Trophoblast cell (in vitro differentiated cells and primary cell): ENCODE results near the gene ARHGAP4.
A peak's percentile ranks its signal among the peaks of the same experiment; 100 is the strongest.

Source experiments
- DNase-seq, 2 donors: peaks; one replicate each; pipeline ENCODE4 v3.0.0-alpha.2; 2016
- H2AFZ ChIP-seq: 2 replicates; pipeline ENCODE4 v1.6.1; 2013; ENCODE audit warnings: low read length, moderate library complexity, mild to moderate bottlenecking; ENCODE audit not compliant: insufficient read depth, poor library complexity
- H2AK5ac ChIP-seq: 2 replicates; pipeline ENCODE4 v1.6.1; 2013; ENCODE audit warnings: mild to moderate bottlenecking, low read length
- H2BK120ac ChIP-seq: 2 replicates; pipeline ENCODE4 v1.6.1; 2013; ENCODE audit warnings: low read length, mild to moderate bottlenecking, moderate library complexity; ENCODE audit not compliant: insufficient read depth, poor library complexity
- H2BK12ac ChIP-seq: 2 replicates; pipeline ENCODE4 v1.6.1; 2013; ENCODE audit warnings: mild to moderate bottlenecking, low read length, moderate library complexity
- H2BK5ac ChIP-seq: 2 replicates; pipeline ENCODE4 v1.6.1; 2013; ENCODE audit warnings: low read length, low read depth, moderate library complexity, mild to moderate bottlenecking; ENCODE audit not compliant: poor library complexity
- H3K14ac ChIP-seq: 2 replicates; pipeline ENCODE4 v1.6.1; 2013; ENCODE audit warnings: mild to moderate bottlenecking, low read length
- H3K18ac ChIP-seq: 2 replicates; pipeline ENCODE4 v1.6.1; 2013; ENCODE audit warnings: mild to moderate bottlenecking, low read length
- H3K23ac ChIP-seq: 2 replicates; pipeline ENCODE4 v1.6.1; 2013; ENCODE audit warnings: low read length
- H3K27ac ChIP-seq: 2 replicates; pipeline ENCODE4 v1.5.1; 2013; ENCODE audit warnings: low read depth, mild to moderate bottlenecking, inconsistent platforms, low read length, moderate library complexity
- H3K27me3 ChIP-seq: 2 replicates; pipeline ENCODE4 v1.6.1; 2013; ENCODE audit warnings: inconsistent platforms, mild to moderate bottlenecking, low read length, moderate library complexity; ENCODE audit not compliant: insufficient read depth
- H3K36me3 ChIP-seq, 2 experiments: 1 replicate in 1 of 2; 2 replicates in 1 of 2; pipeline ENCODE4 v1.6.1; 2013; ENCODE audit warnings: low read length in 2 of 2, mild to moderate bottlenecking in 2 of 2, moderate library complexity in 1 of 2; ENCODE audit not compliant: insufficient read depth in 2 of 2, control insufficient read depth in 1 of 2
- H3K4ac ChIP-seq: 2 replicates; pipeline ENCODE4 v1.6.1; 2013; ENCODE audit warnings: low read depth, mild to moderate bottlenecking, low read length, moderate library complexity
- H3K4me1 ChIP-seq, 2 experiments: 1 replicate in 1 of 2; 2 replicates in 1 of 2; pipeline ENCODE4 v1.6.1; 2013; ENCODE audit warnings: low read length in 2 of 2, mild to moderate bottlenecking in 2 of 2, moderate library complexity in 1 of 2; ENCODE audit not compliant: insufficient read depth in 2 of 2, control insufficient read depth in 1 of 2
- H3K4me2 ChIP-seq: 2 replicates; pipeline ENCODE4 v1.6.1; 2013; ENCODE audit warnings: inconsistent platforms, mild to moderate bottlenecking, low read length, moderate library complexity
- H3K4me3 ChIP-seq: 2 replicates; pipeline ENCODE4 v1.5.1; 2013; ENCODE audit warnings: mild to moderate bottlenecking, low read depth, low read length, inconsistent platforms
- H3K79me1 ChIP-seq: one replicate; pipeline ENCODE4 v1.6.1; 2013; ENCODE audit warnings: low read length
- H3K79me2 ChIP-seq: 2 replicates; pipeline ENCODE4 v1.6.1; 2013; ENCODE audit warnings: low read length, mild to moderate bottlenecking; ENCODE audit not compliant: control insufficient read depth, insufficient read depth, poor library complexity
- H3K9ac ChIP-seq: 2 replicates; pipeline ENCODE4 v1.6.1; 2013; ENCODE audit warnings: mild to moderate bottlenecking, low read length
- H3K9me3 ChIP-seq: 2 replicates; pipeline ENCODE4 v1.6.1; 2013; ENCODE audit warnings: low read depth, mild to moderate bottlenecking, control low read depth, inconsistent platforms, low read length; ENCODE audit not compliant: insufficient read depth
- H4K12ac ChIP-seq: 2 replicates; pipeline ENCODE4 v1.6.1; 2013; ENCODE audit warnings: low read depth, mild to moderate bottlenecking, low read length, moderate library complexity
- H4K8ac ChIP-seq: 2 replicates; pipeline ENCODE4 v1.6.1; 2013; ENCODE audit warnings: low read depth, mild to moderate bottlenecking, low read length, moderate library complexity
- H4K91ac ChIP-seq: one replicate; pipeline ENCODE4 v1.6.1; 2013; ENCODE audit warnings: low read depth, mild to moderate bottlenecking, low read length, moderate library complexity
- WGBS: extraction: QIAGEN DNeasy Blood & Tissue Kit; methylation state at CpG from one replicate; pipeline ENCODE4 v1.1.7; 2013; ENCODE audit warnings: missing lambda C conversion rate; ENCODE audit not compliant: insufficient read length, insufficient coverage; ENCODE audit errors: extremely low coverage; 5-methylcytosine and 5-hydroxymethylcytosine counted together

The ARHGAP4 gene

DNA sequence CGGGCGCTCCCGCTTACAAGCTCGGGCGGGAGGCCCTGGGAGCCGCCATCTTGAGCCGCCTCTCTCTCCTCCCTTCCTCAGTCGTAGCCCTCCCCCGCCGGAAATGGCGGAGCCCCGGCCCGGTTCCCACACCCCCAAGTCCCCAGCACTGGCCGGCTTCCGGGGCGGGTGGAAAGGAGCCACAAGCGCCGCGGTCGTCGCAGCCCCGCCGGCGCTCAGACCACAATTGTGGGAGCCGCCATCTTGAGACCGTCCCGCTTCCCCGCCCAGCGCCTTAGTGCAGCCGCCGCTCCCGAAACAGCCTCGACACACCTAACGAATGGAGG lies 45.0 kb upstream of the ARHGAP4 start:
- Histone ChIP-seq H3K9ac (peak overlapping the region; percentile 99), H3K27ac (peak overlapping the region; percentile 99), H2AK5ac (peak overlapping the region; percentile 99), H3K14ac (peak overlapping the region; percentile 89), H3K18ac (peak overlapping the region; percentile 66), H3K27me3 (no peaks in the 10 kb centered on the region), H2AFZ (peak overlapping the region; percentile 87), H3K9me3 (no peaks in the 10 kb centered on the region), H2BK12ac (no peak overlapping the region), H2BK120ac (peak overlapping the region; percentile 77), H4K12ac (peak overlapping the region; percentile 91), H3K4ac (peak overlapping the region; percentile 92), H4K91ac (peak overlapping the region; percentile 96), H3K36me3 (peaks cover 10 to 20% of the 10 kb centered on the region in 2 experiments), H3K4me1 (peaks cover 7 to 14% of the 10 kb centered on the region in 2 experiments), H3K79me1 (peaks cover 21% of the 10 kb centered on the region), H2BK5ac (peak overlapping the region; percentile 99), H3K79me2 (peaks cover 50% of the 10 kb centered on the region), H4K8ac (peak overlapping the region; percentile 89), H3K23ac (no peak overlapping the region), H3K4me3 (peak overlapping the region; percentile 98), H3K4me2 (peak overlapping the region; percentile 81)
- no CpG with 5 or more reads among the region's 34 CpGs for WGBS
- DNase-seq: peak; percentile 69 to 90

DNA sequence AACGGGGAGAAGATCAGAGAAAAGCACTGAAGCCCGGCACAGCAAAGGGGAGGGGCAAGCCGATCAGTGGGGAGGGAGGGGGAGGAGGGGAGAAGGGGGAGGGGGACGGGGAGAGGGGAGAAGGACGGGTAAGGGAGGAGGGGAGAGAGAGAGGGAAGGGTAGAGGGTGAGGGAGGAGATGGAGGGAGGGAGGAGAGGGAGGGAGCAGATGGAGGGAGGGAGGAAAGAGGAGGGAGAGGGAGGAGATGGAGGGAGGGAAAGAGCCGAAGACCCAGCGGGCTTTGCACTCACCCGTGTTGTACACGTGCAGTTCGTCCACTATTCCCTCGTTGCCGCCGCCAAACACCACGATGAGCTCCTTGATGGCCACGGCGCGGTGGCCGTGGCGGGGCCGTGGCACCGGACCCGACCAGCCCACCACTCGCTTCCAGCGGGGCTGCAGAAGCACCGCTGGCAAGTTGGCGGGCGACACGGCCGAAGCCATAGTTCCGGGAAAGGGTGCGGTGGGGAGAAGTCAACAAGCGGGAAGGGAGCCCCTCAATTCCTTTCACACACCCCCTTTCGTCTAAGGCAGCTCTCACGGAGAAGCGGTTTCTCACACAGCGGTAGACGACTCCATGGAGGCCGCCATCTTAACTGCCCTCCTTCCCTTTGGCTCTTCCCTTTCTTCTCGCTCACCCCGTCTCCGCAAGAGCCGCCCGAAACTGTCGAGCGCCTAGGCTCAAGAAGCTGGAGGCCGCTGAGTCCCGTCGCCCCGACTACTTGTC lies 44.5 kb upstream of the ARHGAP4 start:
- H4K12ac ChIP-seq: peak overlapping the region; percentile 80
- peak overlapping the region; percentile 43 for H2AFZ ChIP-seq
- peak overlapping the region; percentile 57 for H2AK5ac ChIP-seq
- peak overlapping the region; percentile 98 for H3K4me3 ChIP-seq
- peak in 1 of 2 donors; percentile 19 for DNase-seq
- H3K79me1 ChIP-seq: peaks cover 21% of the 10 kb centered on the region
- H3K4ac ChIP-seq: peak overlapping the region; percentile 92
- peak overlapping the region; percentile 99 for H3K27ac ChIP-seq
- no peak overlapping the region for H3K23ac ChIP-seq
- H3K18ac ChIP-seq: peak overlapping the region; percentile 28
- peak overlapping the region; percentile 98 for H3K9ac ChIP-seq
- H3K4me2 ChIP-seq: peak overlapping the region; percentile 96
- H3K36me3 ChIP-seq: peaks cover 14 to 23% of the 10 kb centered on the region in 2 experiments
- H4K8ac ChIP-seq: peak overlapping the region; percentile 89
- no peaks in the 10 kb centered on the region for H3K9me3 ChIP-seq
- peak overlapping the region; percentile 96 for H4K91ac ChIP-seq
- H2BK5ac ChIP-seq: peak overlapping the region; percentile 99
- peak overlapping the region; percentile 89 for H3K14ac ChIP-seq
- no peaks in the 10 kb centered on the region for H3K27me3 ChIP-seq
- peak overlapping the region; percentile 39 for H2BK120ac ChIP-seq
- H3K79me2 ChIP-seq: peaks cover 54% of the 10 kb centered on the region
- WGBS: no CpG with 5 or more reads among the region's 49 CpGs
- H3K4me1 ChIP-seq: peaks cover 7 to 14% of the 10 kb centered on the region in 2 experiments
- H2BK12ac ChIP-seq: no peak overlapping the region

DNA sequence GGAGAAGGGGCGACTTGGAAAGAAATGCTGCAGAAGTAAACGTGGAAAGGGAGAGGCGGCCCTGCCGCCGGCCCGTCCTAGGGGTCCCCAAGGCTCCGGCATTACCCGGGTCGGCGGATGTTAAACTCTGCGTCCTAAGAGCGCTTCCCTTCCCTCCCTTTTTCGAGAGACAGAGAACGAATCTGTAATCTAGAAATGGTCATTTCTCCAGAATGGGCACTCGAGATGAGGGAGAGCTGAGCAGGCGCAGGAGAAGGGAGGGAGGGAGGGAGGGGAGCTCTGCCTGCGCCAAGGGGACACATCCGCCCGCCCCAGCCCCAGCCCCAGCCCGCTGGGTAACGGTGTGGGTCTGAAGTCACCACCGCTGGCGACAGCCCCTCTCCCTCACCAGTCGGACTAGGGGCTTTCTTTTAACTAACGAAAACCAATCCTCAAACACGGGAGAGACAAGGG lies 43.9 kb upstream of the ARHGAP4 start:
- Histone ChIP-seq H3K4me3 (peak overlapping the region; percentile 98), H3K36me3 (peaks cover 16 to 24% of the 10 kb centered on the region in 2 experiments), H2AFZ (no peak overlapping the region), H3K4me1 (peaks cover 7 to 14% of the 10 kb centered on the region in 2 experiments), H4K91ac (no peak overlapping the region), H2BK120ac (no peak overlapping the region), H3K4ac (peak overlapping the region; percentile 83), H2BK12ac (no peak overlapping the region), H4K12ac (no peak overlapping the region), H3K79me2 (peaks cover 56% of the 10 kb centered on the region), H3K9me3 (no peaks in the 10 kb centered on the region), H3K14ac (no peak overlapping the region), H3K9ac (peak overlapping the region; percentile 74), H3K18ac (no peak overlapping the region), H3K4me2 (peak overlapping the region; percentile 96), H3K27me3 (no peaks in the 10 kb centered on the region), H3K79me1 (peaks cover 21% of the 10 kb centered on the region), H4K8ac (no peak overlapping the region), H3K23ac (no peak overlapping the region), H2BK5ac (no peak overlapping the region), H3K27ac (no peak overlapping the region), H2AK5ac (no peak overlapping the region)
- DNase-seq: peak in 1 of 2 donors; percentile 17
- WGBS: no CpG with 5 or more reads among the region's 26 CpGs

DNA sequence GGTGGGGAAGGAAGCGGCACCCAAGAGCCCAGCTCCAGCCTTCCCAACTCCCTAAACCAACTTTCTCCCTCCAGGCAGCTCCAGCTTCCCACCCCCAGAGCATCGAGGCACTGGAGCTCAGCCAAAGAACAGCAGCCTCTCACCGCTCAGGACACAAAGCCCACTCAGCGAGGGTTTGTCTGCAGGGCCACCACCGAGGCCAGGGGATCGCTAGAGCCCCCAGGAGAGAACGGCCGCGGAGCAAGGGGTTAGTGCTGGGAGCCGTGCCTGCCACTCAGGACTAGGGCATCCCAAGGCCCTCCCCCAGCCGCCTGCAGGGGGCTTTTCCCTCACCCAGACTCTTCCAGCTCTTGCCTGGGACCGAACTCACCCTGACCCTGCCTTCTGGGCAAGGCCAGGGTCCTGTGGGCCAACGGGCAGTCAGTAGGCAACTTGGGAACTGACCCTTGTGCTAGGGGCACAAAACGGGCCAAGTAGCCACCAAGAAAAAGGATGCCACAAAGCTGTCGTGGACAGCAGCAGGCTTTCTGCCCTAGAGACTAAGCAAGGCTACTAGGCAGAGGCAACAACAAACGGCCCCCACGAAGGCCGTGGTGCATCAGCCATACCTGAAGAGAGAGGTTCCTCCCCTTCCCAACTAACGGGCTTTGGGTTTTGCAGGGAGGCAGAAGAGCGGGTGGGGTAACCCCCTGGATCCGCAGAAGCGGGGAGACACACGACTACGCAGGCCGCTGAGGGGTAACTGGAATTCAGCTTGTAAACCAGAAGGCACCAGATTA lies 43.2 kb upstream of the ARHGAP4 start:
- H3K27me3 ChIP-seq: no peaks in the 10 kb centered on the region
- H3K27ac ChIP-seq: no peak overlapping the region
- peak overlapping the region; percentile 98 for H3K4me3 ChIP-seq
- peaks cover 7 to 14% of the 10 kb centered on the region in 2 experiments for H3K4me1 ChIP-seq
- H3K18ac ChIP-seq: no peak overlapping the region
- H4K8ac ChIP-seq: no peak overlapping the region
- H4K91ac ChIP-seq: no peak overlapping the region
- no peak overlapping the region for H3K14ac ChIP-seq
- H3K36me3 ChIP-seq: peaks cover 21 to 28% of the 10 kb centered on the region in 2 experiments
- no peak overlapping the region for H2BK12ac ChIP-seq
- no CpG with 5 or more reads among the region's 25 CpGs for WGBS
- H2AFZ ChIP-seq: no peak overlapping the region
- peak overlapping the region; percentile 74 for H3K9ac ChIP-seq
- H2BK5ac ChIP-seq: no peak overlapping the region
- H3K4me2 ChIP-seq: peak overlapping the region; percentile 96
- no peak overlapping the region for H3K23ac ChIP-seq
- no peak overlapping the region for H2BK120ac ChIP-seq
- no peak overlapping the region for H4K12ac ChIP-seq
- peak overlapping the region; percentile 83 for H3K4ac ChIP-seq
- peaks cover 61% of the 10 kb centered on the region for H3K79me2 ChIP-seq
- H2AK5ac ChIP-seq: no peak overlapping the region
- DNase-seq: no peak
- peaks cover 21% of the 10 kb centered on the region for H3K79me1 ChIP-seq
- H3K9me3 ChIP-seq: no peaks in the 10 kb centered on the region
